Stimulated activated naive CD4-positive, alpha-beta T cell treated with Interleukin-2 at 50 U/mL for 16 hours (primary cell): ENCODE data around the gene PRSS8.

ENCODE experiments used
- DNase-seq: peaks from one replicate; lab custom pipeline; 2025; lab: John Stamatoyannopoulos, UW

PRSS8 gene

GRCh38 chr16:31128711-31129567, 6.6 kb downstream of the PRSS8 start:
- no peak for DNase-seq

GRCh38 chr16:31127182-31127581, 8.3 kb downstream of the PRSS8 start:
- DNase-seq, result no peak

- no peak for DNase-seq
These were observed 9.7 kb downstream of the PRSS8 start for GRCh38 chr16:31125844-31126243.

GRCh38 chr16:31120129-31120528, 15.4 kb downstream of the PRSS8 start:
- no peak for DNase-seq

DNA sequence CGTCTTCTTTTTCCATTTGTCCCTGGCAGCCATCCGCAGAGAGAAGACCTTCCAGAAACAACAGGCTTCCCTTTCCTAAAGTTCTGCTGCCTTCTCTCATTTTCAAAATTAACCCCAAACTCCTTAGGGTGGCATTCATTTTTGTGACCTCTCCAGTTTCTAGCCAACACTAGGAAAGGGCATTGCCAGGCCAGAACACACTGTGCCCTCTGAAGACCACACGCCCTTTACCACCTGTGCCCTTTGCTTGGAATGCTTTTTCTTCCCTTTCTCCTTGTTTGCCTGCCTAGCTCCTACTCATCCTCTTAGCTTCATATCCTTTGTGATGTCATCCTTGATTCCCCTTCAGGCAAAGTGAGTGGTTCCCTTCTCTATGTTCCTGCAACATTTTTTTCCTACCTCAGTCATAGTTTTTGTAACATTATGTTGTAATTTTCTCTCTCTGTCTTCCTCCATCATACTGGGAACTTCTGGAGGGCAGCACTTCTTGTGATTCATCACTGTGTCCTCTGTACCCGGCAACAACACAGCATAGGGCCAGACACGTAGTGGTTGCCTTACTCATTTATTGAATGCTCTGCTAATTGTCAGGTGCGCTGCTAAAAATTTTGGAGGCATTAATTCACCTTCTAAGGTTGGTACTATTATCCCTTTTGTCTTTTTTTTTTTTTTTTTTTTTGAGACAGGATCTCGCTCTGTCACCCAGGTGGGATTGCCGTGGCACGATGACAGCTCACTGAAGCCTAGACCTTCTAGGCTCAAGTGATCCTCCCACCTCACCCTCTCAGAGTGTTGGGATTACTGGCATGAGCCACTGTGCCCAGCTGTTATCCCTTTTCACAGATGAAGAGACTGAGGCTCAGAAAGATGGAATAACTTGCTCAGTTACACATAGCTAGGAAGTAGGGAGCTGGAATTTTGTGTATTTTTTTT, 17.0 kb downstream of the PRSS8 start:
- no peak for DNase-seq

DNA sequence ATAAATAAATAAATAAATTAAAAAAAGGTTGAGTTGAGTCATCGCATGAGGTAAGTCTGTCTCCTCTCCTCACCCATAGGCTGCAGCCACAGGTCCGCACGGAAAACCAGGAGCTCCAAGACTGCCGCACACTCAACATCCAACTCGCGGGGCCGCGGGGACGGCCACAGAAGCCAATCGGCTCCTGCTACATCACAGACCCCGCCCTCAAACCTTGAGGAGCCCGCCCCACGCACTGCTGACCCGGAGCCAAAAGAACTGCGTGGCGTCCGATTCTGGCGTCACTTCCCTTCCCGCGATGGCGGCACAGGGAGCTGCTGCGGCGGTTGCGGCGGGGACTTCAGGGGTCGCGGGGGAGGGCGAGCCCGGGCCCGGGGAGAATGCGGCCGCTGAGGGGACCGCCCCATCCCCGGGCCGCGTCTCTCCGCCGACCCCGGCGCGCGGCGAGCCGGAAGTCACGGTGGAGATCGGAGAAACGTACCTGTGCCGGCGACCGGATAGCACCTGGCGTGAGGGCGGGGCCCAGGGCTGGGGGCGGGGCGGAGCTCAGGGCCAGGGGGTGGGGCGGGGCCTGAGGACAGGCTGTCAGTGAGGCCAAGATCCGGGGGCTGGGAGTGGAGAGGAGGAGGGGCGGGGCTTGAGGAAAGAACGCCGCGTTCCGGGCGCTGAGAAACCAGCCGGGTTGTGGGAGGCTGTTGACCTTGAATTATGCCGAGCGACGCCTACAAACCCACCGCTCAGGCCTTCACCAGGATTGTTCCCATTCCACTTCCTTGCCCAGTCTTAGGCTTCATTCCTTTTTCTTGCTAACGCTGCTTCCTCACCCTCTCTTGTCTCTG, 17.9 kb downstream of the PRSS8 start, which contains the start of gene KAT8:
TSS of gene KAT8 (plus strand) at position 281 of the 839 bp plus-strand sequence. CDS start at position 299, 18 bp downstream.
- DNase-seq, result peak; percentile 98

DNA sequence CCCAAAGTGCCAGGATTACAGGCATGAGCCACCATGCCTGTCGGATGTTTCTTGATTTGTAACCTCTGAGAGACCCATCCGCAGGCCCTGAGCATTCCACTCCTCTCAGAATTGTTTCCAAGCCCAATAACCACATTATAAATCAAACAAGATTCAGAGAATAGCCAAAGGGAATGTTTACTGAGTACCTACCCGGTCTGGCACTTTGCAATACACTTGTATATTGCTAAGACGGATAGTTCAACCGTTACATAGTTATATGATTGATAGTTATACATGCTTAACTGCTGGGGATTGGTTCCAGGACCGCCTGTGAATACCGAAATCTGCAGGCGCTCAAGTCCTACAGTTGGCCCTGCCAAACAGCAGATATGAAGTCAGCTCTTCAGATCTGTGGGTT, 21.1 kb downstream of the PRSS8 start:
- no peak for DNase-seq

DNA sequence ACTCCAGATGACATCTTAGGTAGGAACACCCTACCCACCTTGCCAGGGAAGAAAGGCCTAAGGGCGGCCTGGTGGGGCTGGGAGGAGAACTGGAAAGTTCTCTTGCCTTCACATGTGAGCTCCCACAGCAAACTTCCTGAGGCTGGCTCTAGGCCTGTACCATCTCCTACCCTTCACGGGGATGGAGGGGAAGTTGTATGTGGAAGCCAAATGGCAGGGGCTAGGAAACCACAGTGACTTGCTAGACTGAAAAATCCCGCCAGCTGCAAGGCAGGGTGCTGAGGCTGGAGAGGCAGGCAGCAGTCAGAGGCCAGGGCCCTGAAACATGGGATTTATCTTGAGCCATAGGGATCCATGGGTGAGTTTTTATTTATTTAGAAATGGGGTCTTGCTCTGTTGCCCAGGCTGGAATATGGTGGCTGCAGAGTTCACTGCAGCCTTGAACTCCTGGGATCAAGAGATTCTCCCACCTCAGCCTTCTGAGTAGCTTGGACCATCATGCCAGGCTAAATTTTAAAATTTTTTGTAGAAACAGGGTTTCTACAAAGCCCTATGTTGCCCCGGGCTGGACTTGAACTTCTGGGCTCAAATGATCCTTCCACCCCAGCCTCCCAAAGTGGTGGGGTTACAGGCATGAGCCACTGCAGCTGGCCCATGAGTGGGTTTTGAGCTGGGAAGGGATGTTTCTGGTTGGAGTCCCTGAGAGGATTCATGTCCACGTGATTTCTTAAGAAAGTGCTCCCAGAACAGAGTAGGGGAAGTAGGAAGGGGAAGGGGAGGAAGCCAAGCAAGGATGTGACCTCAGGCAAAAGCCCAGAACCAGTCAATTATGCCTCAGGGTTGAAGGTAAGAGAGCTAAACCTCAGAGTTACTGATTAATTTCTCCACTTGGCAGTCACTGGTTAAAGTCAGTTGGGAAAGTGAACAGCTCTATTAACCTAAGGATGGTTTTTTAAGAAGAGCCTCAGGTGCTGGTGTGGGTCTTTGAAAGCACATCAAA, 22.1 kb downstream of the PRSS8 start:
- no peak for DNase-seq

- DNase-seq, result no peak
These were observed 22.8 kb downstream of the PRSS8 start for GRCh38 chr16:31112711-31113110.

DNA sequence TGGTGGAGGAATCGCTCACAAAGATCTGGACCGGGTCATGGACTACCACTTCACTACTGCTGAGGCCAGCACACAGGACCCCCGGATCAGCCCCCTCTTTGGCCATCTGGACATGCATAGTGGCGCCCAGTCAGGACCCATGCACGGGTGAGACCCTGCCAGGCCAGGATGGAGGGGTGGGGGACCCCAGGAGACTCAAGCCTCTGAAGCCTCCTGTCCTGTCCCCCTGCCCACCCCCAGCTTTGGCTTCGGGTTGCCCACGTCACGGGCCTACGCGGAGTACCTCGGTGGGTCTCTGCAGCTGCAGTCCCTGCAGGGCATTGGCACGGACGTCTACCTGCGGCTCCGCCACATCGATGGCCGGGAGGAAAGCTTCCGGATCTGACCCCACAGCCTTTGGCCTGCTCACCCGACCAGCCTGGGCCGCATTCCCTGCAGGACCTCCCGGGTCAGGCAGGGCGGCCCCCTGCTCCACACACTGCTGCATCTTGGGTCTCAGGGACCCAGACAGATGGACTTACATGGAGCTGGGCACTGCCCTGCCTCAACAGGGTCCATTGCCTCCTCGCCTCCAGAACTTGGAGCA, 23.6 kb downstream of the PRSS8 start:
- no peak for DNase-seq

DNA sequence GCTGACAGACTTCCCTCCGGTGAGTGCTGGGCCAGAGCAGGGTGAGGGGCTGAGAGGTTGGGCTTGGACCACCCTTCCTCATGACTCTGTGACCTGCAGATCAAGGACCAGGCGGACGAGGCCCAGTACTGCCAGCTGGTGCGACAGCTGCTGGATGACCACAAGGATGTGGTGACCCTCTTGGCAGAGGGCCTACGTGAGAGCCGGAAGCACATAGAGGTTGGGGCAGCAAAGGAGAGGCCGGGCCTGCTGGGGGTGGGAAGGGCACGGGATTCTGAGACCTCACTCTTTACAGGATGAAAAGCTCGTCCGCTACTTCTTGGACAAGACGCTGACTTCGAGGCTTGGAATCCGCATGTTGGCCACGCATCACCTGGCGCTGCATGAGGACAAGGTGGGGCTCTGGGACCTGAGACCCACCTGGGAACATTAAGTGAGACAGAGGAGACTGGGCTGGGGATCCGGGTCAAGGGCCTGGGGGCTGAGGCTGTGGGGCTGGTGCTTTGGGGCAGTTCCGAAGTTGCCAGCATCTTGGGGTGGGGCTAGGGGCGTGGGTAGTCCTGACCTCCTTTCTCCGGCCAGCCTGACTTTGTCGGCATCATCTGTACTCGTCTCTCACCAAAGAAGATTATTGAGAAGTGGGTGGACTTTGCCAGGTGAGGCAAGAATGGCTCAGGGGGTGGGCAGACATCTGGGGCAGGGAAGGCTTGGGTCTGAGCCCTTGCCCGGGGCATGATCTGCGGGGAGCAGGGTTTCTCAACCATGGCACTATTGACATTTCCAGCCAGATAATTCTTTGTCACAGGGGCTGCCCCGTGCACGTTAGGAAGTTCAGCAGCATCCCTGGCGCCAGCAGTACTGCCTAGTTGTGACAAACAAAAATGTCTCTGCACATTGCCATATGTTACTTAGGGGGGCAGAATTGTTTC, 25.2 kb downstream of the PRSS8 start:
- no peak for DNase-seq

- no peak for DNase-seq
These were observed 25.9 kb downstream of the PRSS8 start for GRCh38 chr16:31109622-31110021.

- DNase-seq, result no peak
These were observed 26.6 kb downstream of the PRSS8 start for GRCh38 chr16:31108794-31109558.

DNA sequence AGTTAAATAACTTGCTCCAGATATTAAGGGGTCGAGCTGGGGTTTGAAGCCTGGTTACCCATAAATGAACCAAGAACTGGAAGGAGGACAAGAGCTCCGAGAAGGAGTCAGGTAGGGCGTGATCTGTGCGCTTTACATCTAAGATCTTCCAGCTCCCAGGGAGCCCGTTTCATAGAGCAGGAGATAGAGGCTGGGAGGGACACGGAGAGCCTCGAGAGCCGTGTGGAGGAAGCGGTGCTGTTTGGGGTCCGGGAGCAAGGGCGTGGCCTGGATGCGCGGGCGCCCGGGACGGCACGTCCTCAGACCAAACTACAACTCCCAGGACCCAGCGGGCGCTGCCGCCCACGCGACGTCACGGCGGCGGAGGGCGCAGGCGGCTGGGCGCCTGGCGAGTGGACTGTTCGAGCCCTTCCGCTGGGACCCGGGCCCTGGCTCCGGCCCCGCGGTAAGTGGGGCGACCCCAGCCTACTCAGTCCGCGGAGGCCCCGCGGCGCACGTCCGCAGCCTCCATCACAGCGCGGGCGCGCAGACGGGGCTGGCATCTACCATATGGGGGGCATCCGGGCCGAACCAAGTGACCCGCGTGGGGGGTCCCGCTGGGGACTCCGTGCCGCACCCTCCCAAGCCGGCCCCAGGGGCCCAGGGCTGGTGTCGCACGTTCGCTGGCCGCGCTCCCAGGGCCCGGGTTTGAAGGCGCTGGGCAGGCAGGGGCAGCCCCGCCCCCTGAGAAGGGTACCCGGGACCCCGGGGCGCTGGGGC, 27.3 kb downstream of the PRSS8 start, which contains the start of gene BCKDK:
TSS of gene BCKDK (plus strand) at position 352 of the 759 bp plus-strand sequence. CDS start 838 bp downstream, outside the sequence.
- DNase-seq, result peak; percentile 60

- DNase-seq, result peak; percentile 15
These were observed 28.1 kb downstream of the PRSS8 start for GRCh38 chr16:31107465-31107867.

GRCh38 chr16:31106509-31107464, 28.7 kb downstream of the PRSS8 start:
- no peak for DNase-seq
